Mesenchymal stem cell (in vitro differentiated cells and primary cell): ENCODE measurements around the gene XPNPEP3.
A peak's percentile ranks its signal among the peaks of the same experiment; 100 is the strongest.

Source experiments
- DNase-seq: peaks from one replicate; pipeline ENCODE4 v3.0.0-alpha.2; 2013
- H2AFZ ChIP-seq: one replicate; pipeline ENCODE4 v1.6.1; 2013; ENCODE audit warnings: low read depth, mild to moderate bottlenecking, control low read depth, inconsistent platforms, low read length, moderate library complexity
- H2AK5ac ChIP-seq: 2 replicates; pipeline ENCODE4 v1.6.1; 2013; ENCODE audit warnings: low read length, moderate library complexity, mild to moderate bottlenecking, inconsistent platforms; ENCODE audit not compliant: severe bottlenecking
- H2BK120ac ChIP-seq: one replicate; pipeline ENCODE4 v1.6.1; 2013; ENCODE audit warnings: low read depth, mild to moderate bottlenecking, inconsistent platforms, low read length, moderate library complexity
- H2BK12ac ChIP-seq, 2 experiments: one replicate each; pipeline ENCODE4 v1.6.1; 2013; ENCODE audit warnings: inconsistent platforms in 2 of 2, low read length in 2 of 2, mild to moderate bottlenecking in 2 of 2, moderate library complexity in 2 of 2, control low read depth in 1 of 2
- H2BK15ac ChIP-seq: one replicate; pipeline ENCODE4 v1.6.1; 2013; ENCODE audit warnings: mild to moderate bottlenecking, low read depth, inconsistent platforms; ENCODE audit not compliant: poor library complexity, severe bottlenecking
- H2BK5ac ChIP-seq: 2 replicates; pipeline ENCODE4 v1.6.1; 2013; ENCODE audit warnings: low read depth, mild to moderate bottlenecking, low read length, control low read depth, inconsistent platforms; ENCODE audit not compliant: poor library complexity, severe bottlenecking
- H3K14ac ChIP-seq, 2 experiments: one replicate each; pipeline ENCODE4 v1.6.1; 2013; ENCODE audit warnings: inconsistent platforms in 2 of 2, low read length in 2 of 2, control low read depth in 1 of 2, mild to moderate bottlenecking in 1 of 2, moderate library complexity in 1 of 2
- H3K18ac ChIP-seq, 2 experiments: one replicate each; pipeline ENCODE4 v1.6.1; 2013; ENCODE audit warnings: inconsistent platforms in 2 of 2, low read length in 2 of 2, control low read depth in 1 of 2, low read depth in 1 of 2, mild to moderate bottlenecking in 1 of 2
- H3K23ac ChIP-seq, 2 experiments: one replicate each; pipeline ENCODE4 v1.6.1; 2013; ENCODE audit warnings: inconsistent platforms in 2 of 2, low read length in 2 of 2, mild to moderate bottlenecking in 2 of 2, moderate library complexity in 2 of 2, control low read depth in 1 of 2
- H3K27ac ChIP-seq: 2 replicates; pipeline ENCODE4 v1.5.1; 2013; ENCODE audit warnings: mild to moderate bottlenecking, moderate library complexity, low read length, control low read depth, inconsistent platforms; ENCODE audit not compliant: poor library complexity, severe bottlenecking
- H3K27me3 ChIP-seq, 2 experiments: 2 replicates each; pipeline versions ENCODE4 v1.6.1 to v1.7.0; 2013; ENCODE audit warnings: low read length in 2 of 2, mild to moderate bottlenecking in 2 of 2, moderate library complexity in 2 of 2, control low read depth in 1 of 2, inconsistent platforms in 1 of 2; ENCODE audit not compliant: control insufficient read depth in 1 of 2, insufficient read depth in 1 of 2
- H3K36me3 ChIP-seq, 2 experiments: 2 replicates each; pipeline versions ENCODE4 v1.6.1 to v1.7.0; 2013; ENCODE audit warnings: low read length in 2 of 2, control low read depth in 1 of 2, inconsistent platforms in 1 of 2, low read depth in 1 of 2, mild to moderate bottlenecking in 1 of 2; ENCODE audit not compliant: insufficient read depth in 2 of 2, control insufficient read depth in 1 of 2
- H3K4ac ChIP-seq, 2 experiments: one replicate each; pipeline ENCODE4 v1.6.1; 2013; ENCODE audit warnings: inconsistent platforms in 2 of 2, low read length in 2 of 2, mild to moderate bottlenecking in 2 of 2, moderate library complexity in 2 of 2, control low read depth in 1 of 2, low read depth in 1 of 2
- H3K4me1 ChIP-seq: 2 replicates; pipeline ENCODE4 v1.6.1; 2013; ENCODE audit warnings: low read depth, low read length, control low read depth; ENCODE audit not compliant: control insufficient read depth, insufficient read depth
- H3K4me2 ChIP-seq: 2 replicates; pipeline ENCODE4 v1.6.1; 2013; ENCODE audit warnings: low read length, mild to moderate bottlenecking, inconsistent platforms; ENCODE audit not compliant: poor library complexity, severe bottlenecking
- H3K4me3 ChIP-seq, 2 experiments: 2 replicates each; pipeline versions ENCODE4 v1.5.1 to v1.7.0; 2013; ENCODE audit warnings: low read length in 2 of 2, mild to moderate bottlenecking in 2 of 2, control low read depth in 1 of 2, low read depth in 1 of 2; ENCODE audit not compliant: insufficient read depth in 1 of 2
- H3K79me1 ChIP-seq: replicated peaks from 2 replicates; pipeline ENCODE4 v1.6.1; 2013; ENCODE audit warnings: mild to moderate bottlenecking, control low read depth, low read length, inconsistent platforms; ENCODE audit not compliant: poor library complexity, severe bottlenecking
- H3K9ac ChIP-seq: 2 replicates; pipeline ENCODE4 v1.7.0; 2013; ENCODE audit warnings: mild to moderate bottlenecking, low read length, moderate library complexity
- H3K9me3 ChIP-seq: 2 replicates; pipeline ENCODE4 v1.7.0; 2013; ENCODE audit warnings: mild to moderate bottlenecking, low read length; ENCODE audit not compliant: control insufficient read depth
- H4K8ac ChIP-seq: one replicate; pipeline ENCODE4 v1.6.1; 2013; ENCODE audit warnings: inconsistent platforms, mild to moderate bottlenecking, low read length, moderate library complexity
- H4K91ac ChIP-seq: one replicate; pipeline ENCODE4 v1.6.1; 2013; ENCODE audit warnings: mild to moderate bottlenecking, low read length, inconsistent platforms
- WGBS: methylation state at CpG from one replicate; pipeline ENCODE4 v1.1.7; 2013; ENCODE audit warnings: mixed read lengths; 5-methylcytosine and 5-hydroxymethylcytosine counted together

The XPNPEP3 gene

GRCh38 chr22:40898850-40899357 lies 42.0 kb downstream of the XPNPEP3 start:
- WGBS = 51% methylated on average over 2 of the region's 3 CpGs
- H2BK15ac ChIP-seq = no peak overlapping the region
- H2BK5ac ChIP-seq = no peak overlapping the region
- H3K4me2 ChIP-seq = no peak overlapping the region
- H2AFZ ChIP-seq = no peak overlapping the region
- no peak overlapping the region for H2BK120ac ChIP-seq
- H3K27ac ChIP-seq = no peak overlapping the region
- H4K8ac ChIP-seq = no peak overlapping the region
- peak overlapping the region in 1 of 2 experiments; percentile 91 for H3K14ac ChIP-seq
- no peak overlapping the region for H2AK5ac ChIP-seq
- H3K9me3 ChIP-seq = no peaks in the 10 kb centered on the region
- H3K4ac ChIP-seq = no peak overlapping the region
- H3K27me3 ChIP-seq = no peaks in the 10 kb centered on the region
- no peak overlapping the region for H3K18ac ChIP-seq
- H2BK12ac ChIP-seq = no peak overlapping the region
- H3K79me1 ChIP-seq = no peaks in the 10 kb centered on the region
- H4K91ac ChIP-seq = no peak overlapping the region
- H3K36me3 ChIP-seq = peaks cover 0 to 35% of the 10 kb centered on the region in 2 experiments
- H3K23ac ChIP-seq = no peak overlapping the region
- H3K4me1 ChIP-seq = no peaks in the 10 kb centered on the region
- DNase-seq = peak; percentile 79
- H3K4me3 ChIP-seq = no peak overlapping the region
- peak overlapping the region; percentile 40 for H3K9ac ChIP-seq

DNA sequence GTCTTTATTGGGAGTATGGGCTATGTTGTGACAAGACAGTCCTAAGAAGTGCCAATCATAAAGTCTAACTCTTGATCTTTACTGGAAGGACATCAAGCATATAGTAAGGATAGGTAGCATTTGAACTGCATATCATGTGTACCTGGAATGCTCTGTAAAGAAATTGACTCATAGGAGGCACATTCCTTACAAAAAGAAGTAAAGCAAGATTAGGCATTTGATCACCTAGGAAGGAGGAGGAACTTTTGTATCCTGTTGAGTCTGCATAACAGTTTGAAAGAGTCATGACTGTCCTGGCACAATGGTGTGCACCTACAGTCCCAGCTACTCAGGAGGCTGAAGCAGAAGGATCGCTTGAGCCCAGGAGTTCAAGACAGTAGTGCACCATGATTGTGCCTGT lies 47.2 kb downstream of the XPNPEP3 start:
- Histone ChIP-seq H3K23ac (no peak overlapping the region), H2BK5ac (no peak overlapping the region), H2AK5ac (no peak overlapping the region), H3K9ac (no peak overlapping the region), H4K8ac (no peak overlapping the region), H2BK12ac (no peak overlapping the region), H4K91ac (no peak overlapping the region), H3K14ac (no peak overlapping the region), H3K79me1 (no peaks in the 10 kb centered on the region), H3K4ac (no peak overlapping the region), H3K27ac (no peak overlapping the region), H2BK120ac (no peak overlapping the region), H3K4me1 (no peaks in the 10 kb centered on the region), H3K4me2 (no peak overlapping the region), H3K27me3 (no peaks in the 10 kb centered on the region), H3K9me3 (no peaks in the 10 kb centered on the region), H3K36me3 (peaks cover 5 to 57% of the 10 kb centered on the region in 2 experiments), H2BK15ac (no peak overlapping the region), H3K18ac (no peak overlapping the region), H2AFZ (no peak overlapping the region), H3K4me3 (no peak overlapping the region)
- DNase-seq = no peak
- 94% methylated on average over 1 of the region's 1 CpG for WGBS

GRCh38 chr22:40908895-40909294 lies 51.9 kb downstream of the XPNPEP3 start:
- no peak overlapping the region for H2AK5ac ChIP-seq
- H3K18ac ChIP-seq = no peak overlapping the region
- H3K79me1 ChIP-seq = no peaks in the 10 kb centered on the region
- no peak for DNase-seq
- H3K23ac ChIP-seq = no peak overlapping the region
- H3K9me3 ChIP-seq = no peaks in the 10 kb centered on the region
- no peak overlapping the region for H2AFZ ChIP-seq
- 100% methylated on average over 6 of the region's 6 CpGs for WGBS
- no peak overlapping the region for H2BK5ac ChIP-seq
- H3K4me1 ChIP-seq = no peaks in the 10 kb centered on the region
- H3K36me3 ChIP-seq = peaks cover 8 to 84% of the 10 kb centered on the region in 2 experiments
- H3K4me3 ChIP-seq = no peak overlapping the region
- no peak overlapping the region for H3K14ac ChIP-seq
- H4K91ac ChIP-seq = no peak overlapping the region
- no peak overlapping the region for H2BK120ac ChIP-seq
- no peak overlapping the region for H2BK12ac ChIP-seq
- H3K27ac ChIP-seq = no peak overlapping the region
- H3K9ac ChIP-seq = no peak overlapping the region
- no peak overlapping the region for H4K8ac ChIP-seq
- no peak overlapping the region for H3K4ac ChIP-seq
- H3K27me3 ChIP-seq = no peaks in the 10 kb centered on the region
- no peak overlapping the region for H2BK15ac ChIP-seq
- no peak overlapping the region for H3K4me2 ChIP-seq

GRCh38 chr22:40911772-40912171 lies 54.8 kb downstream of the XPNPEP3 start:
- H3K23ac ChIP-seq = no peak overlapping the region
- H3K79me1 ChIP-seq = no peaks in the 10 kb centered on the region
- no peaks in the 10 kb centered on the region for H3K4me1 ChIP-seq
- H2AK5ac ChIP-seq = no peak overlapping the region
- H3K9ac ChIP-seq = no peak overlapping the region
- H3K4me3 ChIP-seq = no peak overlapping the region
- H2BK5ac ChIP-seq = no peak overlapping the region
- no peak overlapping the region for H3K27ac ChIP-seq
- no peak overlapping the region for H3K18ac ChIP-seq
- H3K4me2 ChIP-seq = no peak overlapping the region
- H4K91ac ChIP-seq = no peak overlapping the region
- no peak for DNase-seq
- H3K9me3 ChIP-seq = no peaks in the 10 kb centered on the region
- no peak overlapping the region for H2BK12ac ChIP-seq
- peaks cover 9 to 87% of the 10 kb centered on the region in 2 experiments for H3K36me3 ChIP-seq
- H3K14ac ChIP-seq = no peak overlapping the region
- H2BK15ac ChIP-seq = no peak overlapping the region
- H2BK120ac ChIP-seq = no peak overlapping the region
- 100% methylated on average over 1 of the region's 3 CpGs for WGBS
- H3K27me3 ChIP-seq = no peaks in the 10 kb centered on the region
- no peak overlapping the region for H2AFZ ChIP-seq
- no peak overlapping the region for H4K8ac ChIP-seq
- no peak overlapping the region for H3K4ac ChIP-seq
